H9 (cell line): ENCODE data around the gene RALGDS. TPM values are rescaled to one million over a fixed set of nuclear protein-coding genes. Genes with fewer than 3 reads are reported as not detected.

Experiments
- DNase-seq: peaks from one replicate; pipeline ENCODE4 v3.0.0-alpha.2; 2017
- H2AFZ ChIP-seq: one replicate; pipeline ENCODE4 v1.6.1; 2013; ENCODE audit warnings: mild to moderate bottlenecking, low read length, control low read depth, moderate library complexity
- H2AK5ac ChIP-seq: 2 replicates; pipeline ENCODE4 v1.6.1; 2013; ENCODE audit warnings: low read length, control low read depth, mixed read lengths; ENCODE audit not compliant: insufficient read length
- H2BK120ac ChIP-seq: one replicate; pipeline ENCODE4 v1.6.1; 2013; ENCODE audit warnings: low read depth, mild to moderate bottlenecking, low read length, control low read depth, inconsistent platforms; ENCODE audit not compliant: poor library complexity, severe bottlenecking
- H2BK12ac ChIP-seq: 2 replicates; pipeline ENCODE4 v1.6.1; 2013; ENCODE audit warnings: low read length, control low read depth, mixed read lengths, low read depth; ENCODE audit not compliant: insufficient read length
- H2BK15ac ChIP-seq: 2 replicates; pipeline ENCODE4 v1.6.1; 2013; ENCODE audit warnings: low read depth, low read length, control low read depth
- H2BK20ac ChIP-seq: one replicate; pipeline ENCODE4 v1.6.1; 2013; ENCODE audit warnings: low read depth, mild to moderate bottlenecking, low read length, control low read depth, inconsistent platforms; ENCODE audit not compliant: poor library complexity, severe bottlenecking
- H2BK5ac ChIP-seq: 2 replicates; pipeline ENCODE4 v1.6.1; 2013; ENCODE audit warnings: low read length, control low read depth, mixed read lengths; ENCODE audit not compliant: insufficient read length
- H3K14ac ChIP-seq: 2 replicates; pipeline ENCODE4 v1.6.1; 2013; ENCODE audit warnings: low read length, control low read depth; ENCODE audit not compliant: insufficient read depth
- H3K18ac ChIP-seq: 2 replicates; pipeline ENCODE4 v1.6.1; 2013; ENCODE audit warnings: low read depth, mild to moderate bottlenecking, mixed read lengths, low read length, control low read depth; ENCODE audit not compliant: insufficient read length
- H3K23ac ChIP-seq: 2 replicates; pipeline ENCODE4 v1.6.1; 2013; ENCODE audit warnings: low read length, control low read depth, mixed read lengths, low read depth; ENCODE audit not compliant: insufficient read length
- H3K23me2 ChIP-seq: 2 replicates; pipeline ENCODE4 v1.6.1; 2013; ENCODE audit warnings: low read depth, mild to moderate bottlenecking, mixed read lengths, low read length, control low read depth; ENCODE audit not compliant: insufficient read length, poor library complexity, severe bottlenecking
- H3K27ac ChIP-seq: 2 replicates; pipeline ENCODE4 v1.5.1; 2013; ENCODE audit warnings: low read length, control low read depth, mixed read lengths, low read depth; ENCODE audit not compliant: insufficient read length
- H3K27me3 ChIP-seq: 2 replicates; pipeline ENCODE4 v1.6.1; 2013; ENCODE audit warnings: low read length, control low read depth, inconsistent platforms; ENCODE audit not compliant: insufficient read depth
- H3K4ac ChIP-seq: 2 replicates; pipeline ENCODE4 v1.6.1; 2013; ENCODE audit warnings: low read depth, mild to moderate bottlenecking, control low read depth, inconsistent platforms, low read length, moderate library complexity
- H3K4me1 ChIP-seq: 2 replicates; pipeline ENCODE4 v1.6.1; 2013; ENCODE audit warnings: low read length, control low read depth, inconsistent platforms; ENCODE audit not compliant: insufficient read depth
- H3K4me2 ChIP-seq: 2 replicates; pipeline ENCODE4 v1.6.1; 2013; ENCODE audit warnings: low read length, control low read depth, mixed read lengths; ENCODE audit not compliant: insufficient read length, insufficient read depth
- H3K56ac ChIP-seq: 2 replicates; pipeline ENCODE4 v1.6.1; 2013; ENCODE audit warnings: low read depth, mild to moderate bottlenecking, mixed read lengths, low read length, control low read depth; ENCODE audit not compliant: insufficient read length
- H3K79me1 ChIP-seq: 2 replicates; pipeline ENCODE4 v1.6.1; 2013; ENCODE audit warnings: low read depth, mild to moderate bottlenecking, moderate library complexity, low read length, control low read depth, inconsistent platforms; ENCODE audit not compliant: insufficient read depth, poor library complexity, severe bottlenecking
- H3K79me2 ChIP-seq: 2 replicates; pipeline ENCODE4 v1.6.1; 2013; ENCODE audit warnings: low read length, control low read depth, inconsistent platforms; ENCODE audit not compliant: insufficient read depth
- H3K9ac ChIP-seq: 2 replicates; pipeline ENCODE4 v1.6.1; 2013; ENCODE audit warnings: low read length, control low read depth, mixed read lengths; ENCODE audit not compliant: insufficient read length; ENCODE audit errors: extremely low read depth
- H3K9me3 ChIP-seq: one replicate; pipeline ENCODE4 v1.6.1; 2013; ENCODE audit warnings: low read depth, low read length, inconsistent platforms; ENCODE audit not compliant: control insufficient read depth
- H3T11ph ChIP-seq: one replicate; pipeline ENCODE4 v1.6.1; 2013; ENCODE audit warnings: mild to moderate bottlenecking, low read length, control low read depth, inconsistent platforms
- H4K20me1 ChIP-seq: one replicate; pipeline ENCODE4 v1.6.1; 2013; ENCODE audit not compliant: control insufficient read depth, insufficient read length, insufficient read depth
- H4K5ac ChIP-seq: 2 replicates; pipeline ENCODE4 v1.6.1; 2013; ENCODE audit warnings: low read depth, mild to moderate bottlenecking, mixed read lengths, low read length, control low read depth; ENCODE audit not compliant: insufficient read length
- H4K8ac ChIP-seq: replicated peaks from 2 replicates; pipeline ENCODE4 v1.6.1; 2013; ENCODE audit warnings: low read length, control low read depth, mixed read lengths, low read depth; ENCODE audit not compliant: insufficient read length
- H4K91ac ChIP-seq: 2 replicates; pipeline ENCODE4 v1.6.1; 2013; ENCODE audit warnings: low read depth, mild to moderate bottlenecking, moderate library complexity, mixed read lengths, low read length, control low read depth; ENCODE audit not compliant: insufficient read length
- H3K27ac Mint-ChIP-seq, 3 experiments: 2 replicates in 2 of 3; 3 replicates in 1 of 3; pipeline ENCODE4 v1.8.0; 2020 to 2021; ENCODE audit warnings: mixed read lengths in 3 of 3, mild to moderate bottlenecking in 1 of 3, moderate library complexity in 1 of 3
- H3K27me3 Mint-ChIP-seq: 2 replicates; pipeline ENCODE4 v1.8.0; 2021; ENCODE audit warnings: low read depth, mild to moderate bottlenecking, moderate library complexity, mixed read lengths
- H3K36me3 Mint-ChIP-seq, 3 experiments: 2 replicates in 2 of 3; 3 replicates in 1 of 3; pipeline ENCODE4 v1.8.0; 2020 to 2021; ENCODE audit warnings: low read depth in 3 of 3, mixed read lengths in 3 of 3; ENCODE audit not compliant: insufficient read depth in 1 of 3
- H3K4me1 Mint-ChIP-seq, 2 experiments: 2 replicates each; pipeline ENCODE4 v1.8.0; 2020; ENCODE audit warnings: mixed read lengths in 2 of 2
- H3K4me3 Mint-ChIP-seq, 2 experiments: 2 replicates in 1 of 2; 3 replicates in 1 of 2; pipeline ENCODE4 v1.8.0; 2020 to 2021; ENCODE audit warnings: mild to moderate bottlenecking in 2 of 2, mixed read lengths in 2 of 2, moderate library complexity in 1 of 2
- H3K9me3 Mint-ChIP-seq, 2 experiments: 2 replicates in 1 of 2; 3 replicates in 1 of 2; pipeline ENCODE4 v1.8.0; 2020; ENCODE audit warnings: mild to moderate bottlenecking in 2 of 2, mixed read lengths in 2 of 2, moderate library complexity in 1 of 2
- CTCF ChIP-seq: fragments of 200-600 bp; sonication (generic); conservative IDR thresholded peaks from 3 replicates; pipeline ENCODE4 v1.8.0; 2021; ENCODE audit warnings: antibody characterized with exemption, mild to moderate bottlenecking
- WGBS: extraction: QIAGEN DNeasy Blood & Tissue Kit; methylation state at CpG from one replicate; pipeline ENCODE4 v1.1.7; 2013; ENCODE audit warnings: missing lambda C conversion rate, low lambda C conversion rate, mixed read lengths; ENCODE audit not compliant: insufficient read length; ENCODE audit errors: extremely low coverage; 5-methylcytosine and 5-hydroxymethylcytosine counted together
- total RNA-seq: library from RNA; stranded (reverse); gene quantifications from 2 replicates; pipeline ENCODE4 v1.2.1, GENCODE V29; 2021

The RALGDS gene
- total RNA-seq, 1 experiment from 2014 or later = 21.3 TPM

- Histone ChIP-seq H4K20me1 (no peaks in the 10 kb centered on the region), H3K23me2 (peaks cover 9% of the 10 kb centered on the region), H3K4me2 (no peak overlapping the region), H4K5ac (no peak overlapping the region), H3K9ac (no peak overlapping the region), H3K14ac (no peak overlapping the region), H3K27ac (no peak overlapping the region), H3K79me2 (no peaks in the 10 kb centered on the region), H4K91ac (no peak overlapping the region), H3K4me1 (no peaks in the 10 kb centered on the region), H3K79me1 (no peaks in the 10 kb centered on the region), H3K9me3 (no peaks in the 10 kb centered on the region), H3K56ac (no peak overlapping the region), H2AFZ (no peak overlapping the region), H3K23ac (no peak overlapping the region), H2BK12ac (no peak overlapping the region), H2BK20ac (no peak overlapping the region), H2BK120ac (no peak overlapping the region), H3T11ph (no peak overlapping the region), H2BK5ac (no peak overlapping the region), H3K18ac (no peak overlapping the region), H3K4ac (no peak overlapping the region), H2BK15ac (no peak overlapping the region), H3K27me3 (peaks cover under 1% of the 10 kb centered on the region; the same call in 1 of the 2 replicates), H4K8ac (no peak overlapping the region), H2AK5ac (no peak overlapping the region)
- Mint-ChIP-seq H3K27ac (peak overlapping the region in 1 of 3 experiments; percentile 40; a peak in 1 of 7 replicates), H3K9me3 (no peaks in the 10 kb centered on the region), H3K36me3 (no peaks in the 10 kb centered on the region), H3K27me3 (peaks cover 38% of the 10 kb centered on the region), H3K4me3 (no peak overlapping the region), H3K4me1 (peaks cover 3 to 11% of the 10 kb centered on the region in 2 experiments)
- no CpG with 5 or more reads among the region's 2 CpGs for WGBS
- TF ChIP-seq CTCF = no peak
- no peak for DNase-seq
Observed at GRCh38 chr9:133124907-133125275, 3.9 kb upstream of the RALGDS start.
